Activated CD8-positive, alpha-beta memory T cell treated with anti-CD3 and anti-CD28 coated beads, Interleukin-2, amount 10 ng/mL, durations not matched to agents 7 days and 5 days (primary cell): ENCODE measurements around the gene ACSL3. TPM values are rescaled to one million over a fixed set of nuclear protein-coding genes. Genes with fewer than 3 reads are reported as not detected.
"Not testable (repeated sequence)": the region's sequence is repeated elsewhere in the genome, so short reads cannot be mapped to it uniquely, and the experiment has no call there.

ENCODE experiments used
- ATAC-seq: fragments of 150-1000 bp; cut with Tn5 transposase; one replicate; pipeline ENCODE4 v1.10.0; 2021; ENCODE audit warnings: moderate library complexity
- CTCF ChIA-PET: fragments of 350-600 bp; sonication (Branson Sonifier 250); formaldehyde crosslinking; loops from one replicate; lab custom pipeline; 2021; ENCODE audit warnings: antibody characterized with exemption; lab: Charles Lee
- DNase-seq: peaks from one replicate; pipeline ENCODE4 v3.0.0-alpha.2; 2020
- H3K27ac Mint-ChIP-seq: one replicate; pipeline ENCODE4 v1.8.0; 2021; ENCODE audit warnings: mild to moderate bottlenecking, mixed read lengths
- H3K27me3 Mint-ChIP-seq: one replicate; pipeline ENCODE4 v1.8.0; 2021; ENCODE audit warnings: mixed read lengths
- H3K36me3 Mint-ChIP-seq: one replicate; pipeline ENCODE4 v1.8.0; 2021; ENCODE audit warnings: mild to moderate bottlenecking, mixed read lengths
- H3K4me1 Mint-ChIP-seq: one replicate; pipeline ENCODE4 v1.8.0; 2021; ENCODE audit warnings: mixed read lengths
- H3K4me3 Mint-ChIP-seq: one replicate; pipeline ENCODE4 v1.8.0; 2021; ENCODE audit warnings: mild to moderate bottlenecking, moderate library complexity, mixed read lengths
- H3K9me3 Mint-ChIP-seq: one replicate; pipeline ENCODE4 v1.8.0; 2022; ENCODE audit warnings: low read depth, mixed read lengths
- total RNA-seq, 2 experiments: library from RNA; stranded (reverse); gene quantifications; one replicate each; pipeline ENCODE4 v1.2.3, GENCODE V29; 2021

Gene ACSL3
- total RNA-seq, 2 experiments from 2014 or later = 32.1 to 58.7 TPM

- ATAC-seq (no peak), DNase-seq (no peak)
- Mint-ChIP-seq H3K4me3 (no peak overlapping the region), H3K4me1 (peaks cover 18% of the 10 kb centered on the region), H3K9me3 (no peaks in the 10 kb centered on the region), H3K27me3 (peaks cover 25% of the 10 kb centered on the region), H3K36me3 (no peaks in the 10 kb centered on the region), H3K27ac (no peak overlapping the region)
- CTCF ChIA-PET = no interaction called here
Measured at GRCh38 chr2:222840060-222840802, 20.6 kb upstream of the ACSL3 start.

GRCh38 chr2:222842491-222843174 is 18.2 kb upstream of the ACSL3 start:
- Mint-ChIP-seq H3K9me3 (no peaks in the 10 kb centered on the region), H3K27me3 (peaks cover 23% of the 10 kb centered on the region), H3K4me1 (peaks cover 18% of the 10 kb centered on the region), H3K36me3 (no peaks in the 10 kb centered on the region), H3K4me3 (no peak overlapping the region), H3K27ac (no peak overlapping the region)
- ATAC-seq (no peak), DNase-seq (no peak)
- CTCF ChIA-PET = interaction anchor here (0.7 to 1.6 kb wide), 4 partner anchors 20 to 152 kb away, joined by 3 to 4 read pairs (median 4); no protein-coding TSS in a partner anchor

- DNase-seq = no peak
- CTCF ChIA-PET = no interaction called here
- no peak overlapping the region for H3K27ac Mint-ChIP-seq
- peaks cover 26% of the 10 kb centered on the region for H3K27me3 Mint-ChIP-seq
- H3K36me3 Mint-ChIP-seq = no peaks in the 10 kb centered on the region
- no peak for ATAC-seq
- no peak overlapping the region for H3K4me3 Mint-ChIP-seq
- peaks cover 18% of the 10 kb centered on the region for H3K4me1 Mint-ChIP-seq
- no peaks in the 10 kb centered on the region for H3K9me3 Mint-ChIP-seq
Measured at GRCh38 chr2:222844323-222844722, 16.5 kb upstream of the ACSL3 start.

GRCh38 chr2:222845314-222845713 is 15.5 kb upstream of the ACSL3 start:
- H3K27ac Mint-ChIP-seq, CTCF ChIA-PET, ATAC-seq, H3K9me3 Mint-ChIP-seq, H3K36me3 Mint-ChIP-seq, DNase-seq, H3K4me3 Mint-ChIP-seq: not testable (repeated sequence)
- peaks cover 14% of the 10 kb centered on the region for H3K4me1 Mint-ChIP-seq
- H3K27me3 Mint-ChIP-seq = peaks cover 24% of the 10 kb centered on the region

GRCh38 chr2:222846003-222846402 is 14.8 kb upstream of the ACSL3 start:
- Mint-ChIP-seq H3K9me3 (no peaks in the 10 kb centered on the region), H3K4me3 (no peak overlapping the region), H3K36me3 (no peaks in the 10 kb centered on the region), H3K27me3 (peaks cover 24% of the 10 kb centered on the region), H3K27ac (no peak overlapping the region), H3K4me1 (peaks cover 11% of the 10 kb centered on the region)
- CTCF ChIA-PET = no interaction called here
- no peak for DNase-seq
- ATAC-seq = no peak

GRCh38 chr2:222848031-222848430 is 12.8 kb upstream of the ACSL3 start:
- H3K27ac Mint-ChIP-seq, H3K36me3 Mint-ChIP-seq, H3K4me1 Mint-ChIP-seq, ATAC-seq, DNase-seq, H3K9me3 Mint-ChIP-seq, H3K4me3 Mint-ChIP-seq: not testable (repeated sequence)
- CTCF ChIA-PET = interaction anchor here (0.7 kb wide), 1 partner anchor 37 kb away, joined by 3 read pairs; no protein-coding TSS in a partner anchor
- peaks cover 24% of the 10 kb centered on the region for H3K27me3 Mint-ChIP-seq

- ATAC-seq = no peak
- Mint-ChIP-seq H3K4me3 (no peak overlapping the region), H3K36me3 (no peaks in the 10 kb centered on the region), H3K9me3 (no peaks in the 10 kb centered on the region), H3K27me3 (peaks cover 20% of the 10 kb centered on the region), H3K27ac (no peak overlapping the region), H3K4me1 (peaks cover 6% of the 10 kb centered on the region)
- CTCF ChIA-PET = no interaction called here
- no peak for DNase-seq
Measured at GRCh38 chr2:222848862-222849261, 12.0 kb upstream of the ACSL3 start.

GRCh38 chr2:222851956-222852617 is 8.7 kb upstream of the ACSL3 start:
- Mint-ChIP-seq H3K4me1 (peaks cover 4% of the 10 kb centered on the region), H3K36me3 (no peaks in the 10 kb centered on the region), H3K4me3 (no peak overlapping the region), H3K9me3 (no peaks in the 10 kb centered on the region), H3K27ac (no peak overlapping the region), H3K27me3 (peaks cover 19% of the 10 kb centered on the region)
- DNase-seq = no peak
- ATAC-seq = no peak
- CTCF ChIA-PET = no interaction called here

GRCh38 chr2:222854773-222855700 is 5.8 kb upstream of the ACSL3 start:
- ATAC-seq (no peak), DNase-seq (no peak)
- CTCF ChIA-PET = no interaction called here
- Mint-ChIP-seq H3K4me3 (no peak overlapping the region), H3K27ac (no peak overlapping the region), H3K9me3 (no peaks in the 10 kb centered on the region), H3K36me3 (peaks cover 2% of the 10 kb centered on the region), H3K4me1 (peaks cover 10% of the 10 kb centered on the region), H3K27me3 (peaks cover 29% of the 10 kb centered on the region)

- ATAC-seq = no peak
- peaks cover 2% of the 10 kb centered on the region for H3K36me3 Mint-ChIP-seq
Measured at GRCh38 chr2:222859786-222860612, 837 bp upstream of the ACSL3 start.

GRCh38 chr2:222861411-222862105 is 722 bp downstream of the ACSL3 start:
- H3K27me3 Mint-ChIP-seq = peaks cover 19% of the 10 kb centered on the region
- peak overlapping the region; percentile 81 for H3K27ac Mint-ChIP-seq
- peaks cover 2% of the 10 kb centered on the region for H3K36me3 Mint-ChIP-seq
- H3K9me3 Mint-ChIP-seq = no peaks in the 10 kb centered on the region
- no peak overlapping the region for H3K4me3 Mint-ChIP-seq
- CTCF ChIA-PET = interaction anchor here (0.9 to 3.1 kb wide), 9 partner anchors 9 to 171 kb away, joined by 3 to 14 read pairs (median 6); no protein-coding TSS in a partner anchor
- DNase-seq = peak; percentile 59
- peak; percentile 38 for ATAC-seq
- peaks cover 13% of the 10 kb centered on the region for H3K4me1 Mint-ChIP-seq

More at GRCh38 chr2:222859786-222860612, 837 bp upstream of the ACSL3 start:
- Mint-ChIP-seq H3K9me3 (no peaks in the 10 kb centered on the region), H3K27ac (no peak overlapping the region), H3K4me3 (peak overlapping the region; percentile 66), H3K4me1 (peaks cover 9% of the 10 kb centered on the region), H3K27me3 (peaks cover 19% of the 10 kb centered on the region)
- CTCF ChIA-PET = interaction anchor here (1.0 to 1.7 kb wide), 2 partner anchors 81 to 169 kb away, joined by 3 to 4 read pairs; no protein-coding TSS in a partner anchor
- no peak for DNase-seq
